GM18519 (cell line): ENCODE data around the gene GRIK5.
"Not testable (repeated sequence)": the region's sequence is repeated elsewhere in the genome, so short reads cannot be mapped to it uniquely, and the experiment has no call there.

Experiments used
- ATAC-seq: cut with Tn5 transposase; IDR thresholded peaks from one replicate; pipeline ENCODE4 v1.9.1; 2021; ENCODE audit warnings: mild to moderate bottlenecking, moderate library complexity; ENCODE audit not compliant: unreplicated experiment, low FRiP score

The GRIK5 gene

GRCh38 chr19:42023121-42023942 lies 46.7 kb downstream of the GRIK5 start:
- ATAC-seq: no peak

- ATAC-seq: no peak
These were observed 47.4 kb downstream of the GRIK5 start for GRCh38 chr19:42022616-42023015.

GRCh38 chr19:42021185-42021584 lies 48.8 kb downstream of the GRIK5 start:
- no peak for ATAC-seq

- ATAC-seq: no peak
These were observed 51.4 kb downstream of the GRIK5 start for GRCh38 chr19:42018503-42019193.

GRCh38 chr19:42017040-42017439 lies 53.0 kb downstream of the GRIK5 start:
- no peak for ATAC-seq

GRCh38 chr19:42012747-42013146 lies 57.3 kb downstream of the GRIK5 start:
- ATAC-seq: not testable (repeated sequence)

- ATAC-seq: no peak
These were observed 59.5 kb downstream of the GRIK5 start for GRCh38 chr19:42010245-42011126.

GRCh38 chr19:42006569-42006968 lies 63.4 kb downstream of the GRIK5 start:
- no peak for ATAC-seq

- no peak for ATAC-seq
These were observed 64.5 kb downstream of the GRIK5 start for GRCh38 chr19:42005504-42005903.

- no peak for ATAC-seq
These were observed 66.3 kb downstream of the GRIK5 start for GRCh38 chr19:42003506-42004294.

- ATAC-seq: no peak
These were observed 70.2 kb downstream of the GRIK5 start for GRCh38 chr19:41999878-42000208.

GRCh38 chr19:41999071-41999877 lies 70.7 kb downstream of the GRIK5 start:
- ATAC-seq: no peak

GRCh38 chr19:41998246-41999020 lies 71.6 kb downstream of the GRIK5 start:
- ATAC-seq: no peak

- ATAC-seq: no peak
These were observed 72.2 kb downstream of the GRIK5 start for GRCh38 chr19:41997851-41998229.

GRCh38 chr19:41997121-41997850 lies 72.7 kb downstream of the GRIK5 start:
- no peak for ATAC-seq

- ATAC-seq: no peak
These were observed 73.8 kb downstream of the GRIK5 start for GRCh38 chr19:41995959-41996797.
